Adrenal gland (tissue), 12 donors: ENCODE results near the gene GRIN2D. TPM values are rescaled to one million over a fixed set of nuclear protein-coding genes. Genes with fewer than 3 reads are reported as not detected.

ENCODE experiments used
- DNase-seq, 7 donors: peaks; one replicate each; pipeline ENCODE4 v3.0.0-alpha.2; 2019 to 2020
- H3K27ac ChIP-seq, 5 donors: fragments of 200-600 bp; sonication (generic) in 4 of 5; 1 replicate in 3 of 5; 2 replicates in 2 of 5; pipeline versions ENCODE4 v1.5.1 to v1.8.0; 2016 to 2020; ENCODE audit warnings: mild to moderate bottlenecking in 1 of 5
- H3K27me3 ChIP-seq: fragments of 200-600 bp; 2 replicates; pipeline ENCODE4 v1.8.0; 2021
- H3K36me3 ChIP-seq, 2 donors: fragments of 200-600 bp; replicated peaks in 1 of 2; 1 replicate in 1 of 2; 2 replicates in 1 of 2; pipeline versions ENCODE4 v1.5.1 to v1.8.0; 2018 to 2022
- H3K4me1 ChIP-seq, 2 donors: fragments of 200-600 bp; replicated peaks in 1 of 2; 1 replicate in 1 of 2; 2 replicates in 1 of 2; pipeline versions ENCODE4 v1.5.1 to v1.8.0; 2018 to 2021
- H3K4me3 ChIP-seq, 4 donors: fragments of 200-600 bp; sonication (generic) in 3 of 4; one replicate each; pipeline ENCODE4 v1.5.1; 2016 to 2018
- H3K9me3 ChIP-seq, 3 donors: fragments of 200-600 bp; sonication (generic) in 1 of 3; replicated peaks in 1 of 3; 1 replicate in 2 of 3; 2 replicates in 1 of 3; pipeline versions ENCODE4 v1.5.1 to v1.8.0; 2016 to 2021
- CTCF ChIP-seq, 6 experiments: fragments of 450-650 bp in 4 of 6; fragments of 200-600 bp in 2 of 6; sonication (generic) in 1 of 6; IDR thresholded peaks; 1 replicate in 5 of 6; 2 replicates in 1 of 6; pipeline versions ENCODE4 v1.5.1 to v1.8.0; 2016 to 2021; ENCODE audit warnings: antibody characterized with exemption in 6 of 6, mild to moderate bottlenecking in 2 of 6, moderate library complexity in 1 of 6
- POLR2A ChIP-seq, 2 donors: fragments of 450-650 bp; IDR thresholded peaks; one replicate each; pipeline ENCODE4 v1.6.1; 2017; ENCODE audit warnings: antibody characterized with exemption in 2 of 2, mild to moderate bottlenecking in 2 of 2, moderate library complexity in 1 of 2
- WGBS, 4 donors: extraction: QIAGEN DNeasy Blood & Tissue Kit in 2 of 4; methylation state at CpG; one replicate each; pipeline versions ENCODE4 v1.1.5 to v1.1.7; 2013 to 2017; 5-methylcytosine and 5-hydroxymethylcytosine counted together
- intact Hi-C, 2 donors: fragments of 100-400 bp; cut with DNase I; formaldehyde crosslinking; loops; one replicate each; pipeline versions ENCODE4 v1.14.1 to v1.15.0; 2022 to 2023
- polyA plus RNA-seq, 3 donors: library from polyadenylated mRNA; stranded (reverse); fragments of 200-250 nt in 2 of 3; fragments of 350-450 nt in 1 of 3; fragmentation: Illumina TruSeq in 1 of 3; extraction: RNeasy Lipid Tissue Mini Kit (QIAGEN cat#74804) in 1 of 3; gene quantifications; one replicate each; pipeline ENCODE4 v1.2.3, GENCODE V29; 2013 to 2014
- total RNA-seq, 9 donors: library from RNA; depleted of rRNA in 4 of 9; stranded (reverse); fragments of >200 nt in 4 of 9; fragments of 120-200 nt in 1 of 9; fragmentation: NEBNext Ultra II Directional in 1 of 9; extraction: Animal tissue kit (Norgen Biotek cat#: 25700) in 1 of 9; gene quantifications; one replicate each; pipeline versions ENCODE4 v1.1.0 to v1.2.4, GENCODE V29; 2013 to 2023
- donor health status: healthy with polysubstance abuse.
- donor health status: Bipolar disorder and iron deficiency.
- donor health status: DM: yes; HTN: yes; CAD: no.
- donor health status: DM: no; HTN: no; CAD: no.
- donor health status: DM: no; HTN: no; CAD: no.
- donor health status: DM: yes; HTN: yes; CAD: no.

GRIN2D gene
- total and polyA plus RNA-seq, 12 donors, result 0.11 to 1.8 (median 0.61) TPM

DNA sequence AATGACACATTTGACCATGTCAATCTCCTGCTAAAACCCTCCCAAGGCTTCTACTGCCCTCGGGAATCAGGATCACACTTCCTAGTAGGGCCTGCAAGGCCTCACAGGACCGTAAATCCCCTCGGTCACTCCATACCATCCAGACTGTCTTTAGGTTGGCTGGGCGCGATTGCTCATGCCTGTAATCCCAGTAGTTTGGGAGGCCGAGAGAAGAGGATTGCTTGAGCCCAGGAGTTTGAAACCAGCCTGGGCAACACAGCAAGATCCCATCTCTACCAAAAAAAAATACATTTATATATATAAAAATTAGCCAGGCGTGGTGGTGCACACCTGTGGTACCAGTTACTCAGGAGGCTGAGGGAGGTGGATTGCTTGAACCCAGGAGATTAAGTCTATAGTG is 44.7 kb upstream of the GRIN2D start:
- intact Hi-C loops, result no loop called here
- 80 to 88% (median 87%) methylated on average over 3 to 7 of the region's 7 CpGs for WGBS, 4 donors

GRCh38 chr19:48350856-48351255 is 42.6 kb upstream of the GRIN2D start:
- 92 to 94% (median 93%) methylated on average over 5 of the region's 5 CpGs for WGBS, 4 donors
- Histone ChIP-seq H3K4me1 (peaks cover 9% of the 10 kb centered on the region in 2 donors), H3K27ac (no peak overlapping the region), H3K36me3 (no peaks in the 10 kb centered on the region), H3K9me3 (no peaks in the 10 kb centered on the region), H3K27me3 (no peaks in the 10 kb centered on the region), H3K4me3 (no peak overlapping the region)
- intact Hi-C loops, result no loop called here
- no peak for TF ChIP-seq CTCF (IDR thresholded peaks at IDR 0.05)
- DNase-seq, result no peak

More for the DNA sequence above, 44.7 kb upstream of the GRIN2D start:
- no peaks in the 10 kb centered on the region for H3K27me3 ChIP-seq
- no peak for DNase-seq
- H3K4me1 ChIP-seq, result peaks cover 9% of the 10 kb centered on the region in 2 donors
- H3K9me3 ChIP-seq, result no peaks in the 10 kb centered on the region
- TF ChIP-seq POLR2A (IDR thresholded peaks at IDR 0.05) (no peak), CTCF (IDR thresholded peaks at IDR 0.05) (no peak)
- H3K36me3 ChIP-seq, result no peaks in the 10 kb centered on the region
- H3K4me3 ChIP-seq, result no peak overlapping the region
- peak overlapping the region in 3 of 5 donors; percentile 62 to 78 (median 73) for H3K27ac ChIP-seq

- peak; percentile 70 to 88 (median 76) for DNase-seq
- no peak for TF ChIP-seq POLR2A (IDR thresholded peaks at IDR 0.05)
- peak; percentile 57 to 78 (median 70) for TF ChIP-seq CTCF (IDR thresholded peaks at IDR 0.05)
- H3K4me1 ChIP-seq, result peaks cover 9% of the 10 kb centered on the region in 2 donors
- no peaks in the 10 kb centered on the region for H3K36me3 ChIP-seq
- no peak overlapping the region for H3K4me3 ChIP-seq
- intact Hi-C loops, result no loop called here
- H3K27ac ChIP-seq, result no peak overlapping the region
- H3K27me3 ChIP-seq, result no peaks in the 10 kb centered on the region
- 44 to 47% (median 46%) methylated on average over 8 of the region's 8 CpGs for WGBS, 4 donors
- H3K9me3 ChIP-seq, result no peaks in the 10 kb centered on the region
Observed at GRCh38 chr19:48351341-48351752, 42.1 kb upstream of the GRIN2D start.

DNA sequence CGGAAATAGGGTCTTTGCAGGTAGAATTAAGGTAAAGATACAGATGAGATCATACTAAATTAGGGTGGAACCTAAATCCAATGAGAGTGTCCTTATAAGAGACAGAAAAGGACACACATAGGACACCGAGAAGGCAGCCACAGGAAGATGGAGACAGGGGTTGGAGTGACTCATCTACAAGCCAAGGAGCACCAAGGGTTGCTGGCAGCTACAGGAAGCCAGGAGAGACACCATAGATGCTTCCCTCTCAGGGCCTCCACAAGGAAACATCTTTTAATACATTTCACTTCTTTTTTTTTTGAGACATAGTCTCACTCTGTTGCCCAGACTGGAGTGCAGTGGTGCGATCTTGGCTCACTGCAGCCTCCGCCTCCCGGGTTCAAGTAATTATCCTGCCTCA is 39.8 kb upstream of the GRIN2D start:
- H3K4me3 ChIP-seq, result no peak overlapping the region
- no peaks in the 10 kb centered on the region for H3K27me3 ChIP-seq
- H3K9me3 ChIP-seq, result no peaks in the 10 kb centered on the region
- WGBS, 4 donors, result 88 to 94% (median 93%) methylated on average over 5 of the region's 5 CpGs
- intact Hi-C loops, result no loop called here
- no peaks in the 10 kb centered on the region for H3K4me1 ChIP-seq
- no peaks in the 10 kb centered on the region for H3K36me3 ChIP-seq
- H3K27ac ChIP-seq, result no peak overlapping the region
- no peak for TF ChIP-seq CTCF (IDR thresholded peaks at IDR 0.05)
- no peak for TF ChIP-seq POLR2A (IDR thresholded peaks at IDR 0.05)
- no peak for DNase-seq
